ENCODE data around the gene PALM2AKAP2. TPM values are rescaled to one million over a fixed set of nuclear protein-coding genes. Genes with fewer than 3 reads are reported as not detected.
"Not testable (repeated sequence)": the region's sequence is repeated elsewhere in the genome, so short reads cannot be mapped to it uniquely, and the experiment has no call there.

Gene PALM2AKAP2
- polyA plus RNA-seq, 4 donors, result 9.0 to 10.6 (median 9.7) TPM

- no peak for DNase-seq (ENCODE audit: low read depth in 4 of 4, low spot score in 2 of 4)
Measured at GRCh38 chr9:109801484-109801883, 21.5 kb downstream of the PALM2AKAP2 start.

- DNase-seq (ENCODE audit: low read depth in 4 of 4, low spot score in 2 of 4), result no peak
Measured at GRCh38 chr9:109802491-109802890, 22.5 kb downstream of the PALM2AKAP2 start.

GRCh38 chr9:109805050-109805449, 25.1 kb downstream of the PALM2AKAP2 start:
- DNase-seq (ENCODE audit: low read depth in 4 of 4, low spot score in 2 of 4), result no peak

GRCh38 chr9:109806506-109807115, 26.6 kb downstream of the PALM2AKAP2 start:
- no peak for DNase-seq (ENCODE audit: low read depth in 4 of 4, low spot score in 2 of 4)

- no peak for DNase-seq (ENCODE audit: low read depth in 4 of 4, low spot score in 2 of 4)
Measured at GRCh38 chr9:109811876-109812275, 31.9 kb downstream of the PALM2AKAP2 start.

- no peak for DNase-seq (ENCODE audit: low read depth in 4 of 4, low spot score in 2 of 4)
Measured at GRCh38 chr9:109812331-109812730, 32.3 kb downstream of the PALM2AKAP2 start.

- no peak for DNase-seq (ENCODE audit: low read depth in 4 of 4, low spot score in 2 of 4)
Measured at GRCh38 chr9:109812818-109813281, 32.9 kb downstream of the PALM2AKAP2 start.

GRCh38 chr9:109813303-109813702, 33.3 kb downstream of the PALM2AKAP2 start:
- no peak for DNase-seq (ENCODE audit: low read depth in 4 of 4, low spot score in 2 of 4)

GRCh38 chr9:109813829-109814228, 33.8 kb downstream of the PALM2AKAP2 start:
- no peak for DNase-seq (ENCODE audit: low read depth in 4 of 4, low spot score in 2 of 4)

- no peak for DNase-seq (ENCODE audit: low read depth in 4 of 4, low spot score in 2 of 4)
Measured at GRCh38 chr9:109815366-109815947, 35.5 kb downstream of the PALM2AKAP2 start.

GRCh38 chr9:109816490-109816889, 36.5 kb downstream of the PALM2AKAP2 start:
- DNase-seq (ENCODE audit: low read depth in 4 of 4, low spot score in 2 of 4), result no peak

GRCh38 chr9:109817146-109817845, 37.3 kb downstream of the PALM2AKAP2 start:
- peak in 1 of 4 donors; percentile 29 for DNase-seq (ENCODE audit: low read depth in 4 of 4, low spot score in 2 of 4)

GRCh38 chr9:109817846-109818472, 38.0 kb downstream of the PALM2AKAP2 start:
- peak; percentile 88 to 97 (median 88) for DNase-seq (ENCODE audit: low read depth in 4 of 4, low spot score in 2 of 4)

GRCh38 chr9:109821711-109822110, 41.7 kb downstream of the PALM2AKAP2 start:
- DNase-seq (ENCODE audit: low read depth in 4 of 4, low spot score in 2 of 4), result no peak

GRCh38 chr9:109825383-109825782, 45.4 kb downstream of the PALM2AKAP2 start:
- not testable (repeated sequence) for DNase-seq (ENCODE audit: low read depth in 4 of 4, low spot score in 2 of 4)

GRCh38 chr9:109826559-109826958, 46.6 kb downstream of the PALM2AKAP2 start:
- DNase-seq (ENCODE audit: low read depth in 4 of 4, low spot score in 2 of 4), result no peak

- DNase-seq (ENCODE audit: low read depth in 4 of 4, low spot score in 2 of 4), result no peak
Measured at GRCh38 chr9:109828254-109828653, 48.3 kb downstream of the PALM2AKAP2 start.
